T-helper 1 cell treated with Interleukin-12 subunit alpha and Interleukin-12 subunit beta and Interleukin-4 antibody, amounts not matched to agents 30 μg/mL and 1 μg/mL, for 36 hours (primary cell): ENCODE data around the gene PLEKHG5.

ENCODE experiments used
- H3K27ac Mint-ChIP-seq: one replicate; pipeline ENCODE4 v1.8.0; 2021; ENCODE audit warnings: mild to moderate bottlenecking, mixed read lengths
- H3K27me3 Mint-ChIP-seq: one replicate; pipeline ENCODE4 v1.8.0; 2021; ENCODE audit warnings: low read depth, mixed read lengths
- H3K36me3 Mint-ChIP-seq: one replicate; pipeline ENCODE4 v1.8.0; 2021; ENCODE audit warnings: low read depth, mixed read lengths
- H3K4me1 Mint-ChIP-seq: one replicate; pipeline ENCODE4 v1.8.0; 2021; ENCODE audit warnings: low read depth, mixed read lengths
- H3K4me3 Mint-ChIP-seq: one replicate; pipeline ENCODE4 v1.8.0; 2021; ENCODE audit warnings: mild to moderate bottlenecking, moderate library complexity, mixed read lengths
- H3K9me3 Mint-ChIP-seq: one replicate; pipeline ENCODE4 v1.8.0; 2021; ENCODE audit warnings: mixed read lengths

PLEKHG5 gene

DNA sequence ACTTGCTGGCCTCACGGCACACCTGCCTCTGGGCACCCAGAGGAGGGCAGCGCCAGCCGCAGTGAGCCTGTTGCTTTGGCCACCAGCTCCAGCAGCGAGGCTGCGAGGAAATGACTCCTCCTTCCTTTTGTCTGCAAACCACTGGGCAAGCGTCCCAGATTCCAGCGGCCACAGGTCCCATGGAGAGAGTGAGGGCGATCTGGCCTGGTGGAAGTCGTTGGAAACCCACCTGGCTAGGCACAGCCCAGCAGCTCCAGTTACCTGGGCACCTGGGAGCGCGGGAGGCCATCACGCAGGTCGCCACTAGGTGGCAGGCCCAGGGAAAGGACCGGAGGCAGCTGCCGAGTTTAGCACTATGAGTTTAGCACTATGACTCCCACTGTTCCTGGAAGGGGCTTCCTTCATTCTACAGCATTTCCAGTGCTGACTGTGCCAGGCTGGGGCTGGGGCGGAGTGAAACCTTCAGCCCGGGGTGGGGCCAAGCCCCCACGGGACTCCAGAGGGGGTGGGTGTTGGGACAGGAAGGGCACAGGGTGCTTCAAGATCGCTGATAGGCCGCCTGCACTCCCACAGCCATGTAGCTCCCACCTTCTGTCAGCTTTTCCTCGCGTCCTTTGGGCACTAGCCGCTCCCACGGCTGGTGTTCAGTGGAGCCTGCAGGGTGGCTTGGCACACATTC is 68.0 kb downstream of the PLEKHG5 start:
- Mint-ChIP-seq H3K36me3 (no peaks in the 10 kb centered on the region), H3K4me3 (peak overlapping the region; percentile 31), H3K27ac (no peak overlapping the region), H3K4me1 (peaks cover 13% of the 10 kb centered on the region), H3K27me3 (peaks cover 59% of the 10 kb centered on the region), H3K9me3 (no peaks in the 10 kb centered on the region)

DNA sequence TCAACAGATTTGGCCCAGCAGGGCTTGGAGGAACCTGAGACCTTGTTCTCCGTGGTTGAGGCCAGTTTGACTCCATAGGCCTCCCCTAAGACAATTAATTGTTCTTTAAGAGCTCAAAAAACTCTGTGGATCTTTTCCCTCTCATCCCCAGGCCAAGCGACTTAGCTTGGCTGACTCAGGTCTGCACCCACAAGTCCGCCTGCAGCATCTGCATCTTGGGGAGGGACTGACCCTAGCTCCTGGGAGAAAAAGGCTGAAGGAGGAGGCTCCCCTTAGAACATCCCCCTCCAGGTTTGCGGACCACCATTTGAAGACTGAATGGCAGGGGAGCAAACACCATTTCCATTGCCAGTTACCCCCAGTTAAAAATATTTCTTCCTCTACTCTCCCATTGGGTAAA is 70.2 kb downstream of the PLEKHG5 start:
- no peaks in the 10 kb centered on the region for H3K36me3 Mint-ChIP-seq

DNA sequence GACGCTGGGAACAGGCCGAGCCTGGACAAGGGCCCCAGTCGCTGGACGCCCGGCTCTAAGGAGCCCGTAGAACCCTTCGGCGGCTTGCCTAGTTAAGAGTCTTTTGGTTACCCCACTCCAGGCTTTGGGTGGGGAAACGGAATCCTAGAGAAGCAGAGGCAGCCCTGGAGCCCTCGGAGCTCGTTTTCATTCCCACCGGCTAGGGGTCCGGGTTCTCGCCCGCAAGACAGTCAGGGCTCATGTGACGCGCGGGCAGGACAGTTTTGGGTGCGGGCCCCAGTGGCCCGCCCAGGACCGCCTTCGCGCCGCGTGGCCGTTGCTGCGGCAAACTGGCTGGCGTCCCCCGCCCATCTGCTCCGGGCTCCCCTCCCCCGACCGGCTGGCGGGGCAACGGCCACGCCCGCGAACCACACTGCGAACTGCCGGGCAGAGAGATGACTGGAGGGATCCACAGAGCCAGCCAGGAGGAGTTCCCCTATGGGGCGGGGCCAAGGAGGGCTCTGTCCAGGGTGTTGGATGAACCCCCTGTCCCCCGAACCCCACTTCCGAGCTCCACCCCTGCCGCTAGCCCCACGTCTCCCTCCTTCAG is 70.9 kb downstream of the PLEKHG5 start:
- no peak overlapping the region for H3K4me3 Mint-ChIP-seq

More for the DNA sequence above, 70.2 kb downstream of the PLEKHG5 start:
- no peak overlapping the region for H3K27ac Mint-ChIP-seq
- H3K9me3 Mint-ChIP-seq = no peaks in the 10 kb centered on the region
- peaks cover 13% of the 10 kb centered on the region for H3K4me1 Mint-ChIP-seq
- H3K27me3 Mint-ChIP-seq = peaks cover 70% of the 10 kb centered on the region
- no peak overlapping the region for H3K4me3 Mint-ChIP-seq

DNA sequence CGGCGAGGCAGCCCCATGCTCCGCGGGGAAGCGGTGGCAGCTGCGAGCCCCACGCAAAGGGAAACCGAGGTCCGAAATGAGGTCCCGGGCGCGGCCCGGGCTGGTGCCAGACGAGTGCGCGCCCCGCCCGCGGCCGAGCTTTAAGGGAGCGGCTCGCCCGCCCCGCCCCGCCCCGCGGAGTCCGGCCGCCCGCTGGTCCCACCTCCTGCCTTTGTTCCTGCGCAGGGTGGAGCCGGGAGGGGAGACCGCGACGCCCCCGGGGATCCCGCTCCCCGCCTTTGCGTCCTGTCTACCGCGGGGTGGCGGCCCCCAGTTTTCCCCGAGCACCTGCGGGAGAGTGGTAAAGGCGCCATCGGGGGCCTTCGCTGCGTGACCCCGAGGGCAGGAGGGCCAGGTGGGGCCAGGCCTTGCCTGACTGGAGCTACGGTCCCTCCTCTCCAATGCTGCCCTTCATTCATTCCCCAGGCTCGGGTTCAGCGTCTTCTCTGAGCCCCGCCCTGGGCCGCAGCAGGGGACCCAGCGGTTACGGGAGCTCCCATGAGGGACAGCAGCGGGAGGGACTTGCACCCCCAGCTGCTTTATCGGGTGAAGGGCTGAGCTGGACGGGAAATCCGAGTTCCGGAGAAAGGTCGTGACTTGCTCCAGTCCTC is 71.5 kb downstream of the PLEKHG5 start, which contains the start of gene HES2:
HES2 (minus strand) TSS at position 116 of the 650 bp plus-strand sequence; CDS start at position 17, 99 bp downstream.
- H3K36me3 Mint-ChIP-seq = no peaks in the 10 kb centered on the region
- peaks cover 74% of the 10 kb centered on the region for H3K27me3 Mint-ChIP-seq
- H3K9me3 Mint-ChIP-seq = no peaks in the 10 kb centered on the region
- H3K4me3 Mint-ChIP-seq = peak within 1 kb of the TSS; percentile 37
- H3K27ac Mint-ChIP-seq = no peak within 1 kb of the TSS
- H3K4me1 Mint-ChIP-seq = peaks cover 17% of the 10 kb centered on the region

More for the DNA sequence above, 70.9 kb downstream of the PLEKHG5 start:
- Mint-ChIP-seq H3K27me3 (peaks cover 72% of the 10 kb centered on the region), H3K27ac (no peak overlapping the region), H3K36me3 (no peaks in the 10 kb centered on the region), H3K9me3 (no peaks in the 10 kb centered on the region), H3K4me1 (peaks cover 13% of the 10 kb centered on the region)

DNA sequence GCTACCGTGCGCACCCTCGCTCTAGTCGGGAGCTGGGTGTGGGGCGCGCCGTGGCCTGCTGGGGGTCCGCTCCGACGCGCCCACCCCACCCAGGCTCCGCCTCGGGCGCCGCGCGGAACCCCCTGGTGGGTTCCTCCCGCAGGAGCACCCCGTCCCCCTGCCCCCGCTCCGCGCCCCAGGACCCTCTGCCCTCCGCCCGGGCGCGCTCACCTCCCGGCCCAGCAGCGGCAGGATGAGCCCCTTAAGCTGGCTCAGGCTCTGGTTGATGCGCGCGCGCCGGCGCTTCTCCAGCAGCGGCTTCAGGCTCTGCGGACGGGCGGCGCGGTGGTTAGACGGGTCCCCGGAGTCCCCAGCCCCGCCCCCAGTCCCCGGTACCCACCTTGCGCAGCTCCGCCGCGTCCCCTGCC is 72.1 kb downstream of the PLEKHG5 start:
- Mint-ChIP-seq H3K4me1 (peaks cover 21% of the 10 kb centered on the region), H3K27me3 (peaks cover 79% of the 10 kb centered on the region), H3K4me3 (peak overlapping the region; percentile 37), H3K27ac (no peak overlapping the region), H3K36me3 (no peaks in the 10 kb centered on the region), H3K9me3 (no peaks in the 10 kb centered on the region)

DNA sequence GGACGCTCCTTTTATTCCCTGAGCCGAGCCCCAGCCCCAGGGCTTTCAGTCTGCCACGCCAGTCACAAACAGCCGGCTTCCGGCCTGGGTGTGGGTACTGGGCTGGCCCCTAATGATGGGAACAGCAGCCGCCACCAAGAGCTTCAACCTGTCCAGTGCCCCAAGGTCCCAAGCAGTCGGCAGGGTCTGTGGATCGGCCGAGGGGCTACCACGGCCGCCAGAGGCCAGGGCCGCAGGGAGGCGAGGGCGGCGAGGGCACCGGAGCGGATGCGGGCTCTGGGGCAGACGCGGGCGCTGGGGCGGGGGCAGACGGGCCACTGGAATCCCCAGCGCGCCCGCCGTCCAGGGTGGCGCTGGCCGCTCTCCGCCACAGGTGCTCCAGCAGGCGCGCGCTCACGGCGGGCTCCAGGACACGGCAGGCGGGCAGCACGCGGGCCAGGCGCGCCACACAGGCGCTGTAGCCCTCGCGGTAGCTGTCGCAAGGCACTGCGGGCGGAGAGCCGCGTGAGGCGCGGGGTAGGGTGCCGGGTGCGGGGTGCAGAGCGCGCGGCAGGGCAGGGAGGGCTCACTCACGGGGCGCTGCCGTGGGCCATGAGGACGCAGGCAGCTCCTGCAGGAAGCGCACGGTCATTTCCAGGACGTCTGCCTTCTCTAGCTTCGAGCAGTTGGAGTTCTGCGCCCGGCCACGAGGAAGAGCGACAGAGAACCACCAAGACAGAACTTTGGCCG is 72.6 kb downstream of the PLEKHG5 start:
- peak overlapping the region; percentile 37 for H3K4me3 Mint-ChIP-seq
- H3K27ac Mint-ChIP-seq = no peak overlapping the region
- H3K4me1 Mint-ChIP-seq = peaks cover 20% of the 10 kb centered on the region
- no peaks in the 10 kb centered on the region for H3K36me3 Mint-ChIP-seq
- H3K9me3 Mint-ChIP-seq = no peaks in the 10 kb centered on the region
- H3K27me3 Mint-ChIP-seq = peaks cover 77% of the 10 kb centered on the region

DNA sequence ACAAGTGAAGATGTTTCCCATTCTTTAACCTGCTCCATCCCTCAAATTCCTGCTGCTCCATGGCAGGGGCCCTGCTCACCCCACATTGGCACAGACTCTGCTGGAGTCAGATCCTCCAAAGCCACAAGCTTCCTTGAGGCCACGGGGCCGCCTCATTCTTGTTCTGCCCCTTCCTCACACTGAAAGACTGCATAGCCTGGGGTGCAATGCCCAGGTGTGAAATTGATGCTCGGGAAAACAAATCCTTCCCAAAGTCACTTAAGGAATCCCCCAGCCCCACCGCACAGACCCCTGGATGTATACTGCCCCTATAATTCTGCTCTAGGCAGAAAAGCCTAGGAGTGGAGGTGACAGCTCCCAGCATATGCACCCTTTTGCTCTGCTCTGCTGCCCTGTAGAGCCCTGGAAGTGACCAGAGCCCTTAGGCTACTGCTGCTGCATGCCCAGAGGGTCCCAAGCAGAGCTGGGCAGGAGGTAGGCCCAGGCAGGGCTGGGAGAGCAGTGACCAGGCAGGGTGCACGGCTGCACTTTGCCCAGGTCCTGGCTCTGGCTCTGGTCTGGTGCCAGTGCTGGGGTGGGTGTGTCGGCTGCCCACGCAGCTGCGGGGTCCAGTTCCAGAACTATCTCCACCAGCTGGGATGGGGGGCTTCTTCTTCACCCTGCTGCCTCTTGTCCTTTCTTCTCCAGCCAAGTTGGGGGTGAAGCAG is 73.4 kb downstream of the PLEKHG5 start:
- Mint-ChIP-seq H3K4me1 (peaks cover 19% of the 10 kb centered on the region), H3K27me3 (peaks cover 74% of the 10 kb centered on the region), H3K9me3 (no peaks in the 10 kb centered on the region), H3K4me3 (no peak overlapping the region), H3K27ac (no peak overlapping the region), H3K36me3 (no peaks in the 10 kb centered on the region)
